Mesothelial cell of epicardium (in vitro differentiated cells): Measurements from ENCODE around the gene GLP2R. TPM values are rescaled to one million over a fixed set of nuclear protein-coding genes. Genes with fewer than 3 reads are reported as not detected.

Experiments
- DNase-seq, 2 experiments: peaks; one replicate each; pipeline ENCODE4 v3.0.0; 2021; ENCODE audit warnings: low spot score in 2 of 2; ENCODE audit not compliant: unreplicated experiment in 2 of 2
- H3K27ac Mint-ChIP-seq: 2 replicates; pipeline ENCODE4 v1.8.0; 2021; ENCODE audit warnings: mixed read lengths
- H3K27me3 Mint-ChIP-seq: 2 replicates; pipeline ENCODE4 v1.8.0; 2021; ENCODE audit warnings: low read depth, mixed read lengths
- H3K36me3 Mint-ChIP-seq: 2 replicates; pipeline ENCODE4 v1.8.0; 2021; ENCODE audit warnings: mixed read lengths
- H3K4me1 Mint-ChIP-seq: 2 replicates; pipeline ENCODE4 v1.8.0; 2021; ENCODE audit warnings: mixed read lengths
- H3K4me3 Mint-ChIP-seq: 2 replicates; pipeline ENCODE4 v1.8.0; 2021; ENCODE audit warnings: mild to moderate bottlenecking, moderate library complexity, mixed read lengths
- H3K9me3 Mint-ChIP-seq: 2 replicates; pipeline ENCODE4 v1.8.0; 2021; ENCODE audit warnings: mixed read lengths
- CTCF ChIP-seq: fragments of 200-600 bp; sonication (generic); IDR thresholded peaks from one replicate; pipeline ENCODE4 v1.5.0; 2021; ENCODE audit warnings: antibody characterized with exemption; ENCODE audit not compliant: unreplicated experiment
- total RNA-seq: library from RNA; stranded (reverse); gene quantifications from 3 replicates; pipeline ENCODE4 v1.2.1, GENCODE V29; 2021

The GLP2R gene
- total RNA-seq, 1 donor from 2014 or later: 1.5 TPM

GRCh38 chr17:9824094-9824493 is 1.6 kb upstream of the GLP2R start:
- H3K36me3 Mint-ChIP-seq: no peaks in the 10 kb centered on the region
- peaks cover 19% of the 10 kb centered on the region for H3K4me1 Mint-ChIP-seq
- H3K27me3 Mint-ChIP-seq: no peaks in the 10 kb centered on the region
- no peak overlapping the region for H3K4me3 Mint-ChIP-seq
- no peak for TF ChIP-seq CTCF
- DNase-seq: no peak
- H3K9me3 Mint-ChIP-seq: no peaks in the 10 kb centered on the region
- no peak overlapping the region for H3K27ac Mint-ChIP-seq

- DNase-seq: no peak
These were observed 856 bp upstream of the GLP2R start for GRCh38 chr17:9824797-9825338.

GRCh38 chr17:9828296-9829295 is 2.9 kb downstream of the GLP2R start:
- Mint-ChIP-seq H3K9me3 (no peaks in the 10 kb centered on the region), H3K4me3 (no peak overlapping the region), H3K27me3 (no peaks in the 10 kb centered on the region), H3K4me1 (peaks cover 25% of the 10 kb centered on the region), H3K36me3 (no peaks in the 10 kb centered on the region), H3K27ac (peak overlapping the region; percentile 85)
- no peak for TF ChIP-seq CTCF
- DNase-seq: no peak

More at GRCh38 chr17:9824797-9825338, 856 bp upstream of the GLP2R start:
- no peaks in the 10 kb centered on the region for H3K9me3 Mint-ChIP-seq
- H3K4me1 Mint-ChIP-seq: peaks cover 23% of the 10 kb centered on the region
- no peak overlapping the region for H3K4me3 Mint-ChIP-seq
- H3K27me3 Mint-ChIP-seq: no peaks in the 10 kb centered on the region
- no peak overlapping the region for H3K27ac Mint-ChIP-seq
- no peaks in the 10 kb centered on the region for H3K36me3 Mint-ChIP-seq
- TF ChIP-seq CTCF: no peak

GRCh38 chr17:9829343-9829742 is 3.6 kb downstream of the GLP2R start:
- no peak for DNase-seq
- TF ChIP-seq CTCF: no peak
- H3K9me3 Mint-ChIP-seq: no peaks in the 10 kb centered on the region
- H3K27me3 Mint-ChIP-seq: no peaks in the 10 kb centered on the region
- H3K4me1 Mint-ChIP-seq: peaks cover 25% of the 10 kb centered on the region
- H3K27ac Mint-ChIP-seq: no peak overlapping the region
- no peak overlapping the region for H3K4me3 Mint-ChIP-seq
- no peaks in the 10 kb centered on the region for H3K36me3 Mint-ChIP-seq

- Mint-ChIP-seq H3K36me3 (no peaks in the 10 kb centered on the region), H3K4me1 (peaks cover 25% of the 10 kb centered on the region), H3K9me3 (no peaks in the 10 kb centered on the region), H3K27ac (no peak overlapping the region), H3K4me3 (no peak overlapping the region), H3K27me3 (no peaks in the 10 kb centered on the region)
- DNase-seq: no peak
- TF ChIP-seq CTCF: no peak
These were observed 5.0 kb downstream of the GLP2R start for GRCh38 chr17:9830711-9831110.
